ENCODE measurements around the gene FMR1. TPM values are rescaled to one million over a fixed set of nuclear protein-coding genes. Genes with fewer than 3 reads are reported as not detected.

FMR1 gene
- total and polyA plus RNA-seq, 9 donors, result 27.1 to 65.2 (median 47.0) TPM

DNA sequence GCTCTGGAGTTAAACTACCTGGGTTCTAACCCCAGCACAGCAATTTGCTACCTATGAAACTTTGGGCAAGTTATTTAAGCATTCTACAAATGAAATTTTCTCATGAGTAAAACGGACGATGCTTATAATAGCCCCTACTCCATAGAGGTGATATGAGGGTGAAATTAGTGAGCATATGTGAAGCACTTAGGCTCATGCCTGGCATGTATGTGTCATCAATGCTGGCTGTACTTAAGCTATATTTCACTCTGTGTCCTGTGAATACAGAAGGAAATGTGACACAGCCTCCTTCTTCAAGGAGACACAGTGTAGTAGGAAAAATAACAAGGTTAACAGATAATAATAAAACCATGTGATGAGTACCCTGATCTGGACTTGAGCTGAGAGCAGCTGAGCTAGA is 49.0 kb downstream of the FMR1 start:
- DNase-seq, result no peak
- Histone ChIP-seq H3K36me3 (no peaks in the 10 kb centered on the region), H3K27me3 (no peaks in the 10 kb centered on the region), H3K4me3 (no peak overlapping the region), H3K4me1 (ENCODE audit: insufficient read depth) (no peaks in the 10 kb centered on the region), H3K27ac (no peak overlapping the region), H3K9me3 (no peaks in the 10 kb centered on the region)
- TF ChIP-seq POLR2A (IDR thresholded peaks at IDR 0.05) (no peak), EP300 (IDR thresholded peaks at IDR 0.05) (no peak)
- TF ChIP-seq, protein P1, sequence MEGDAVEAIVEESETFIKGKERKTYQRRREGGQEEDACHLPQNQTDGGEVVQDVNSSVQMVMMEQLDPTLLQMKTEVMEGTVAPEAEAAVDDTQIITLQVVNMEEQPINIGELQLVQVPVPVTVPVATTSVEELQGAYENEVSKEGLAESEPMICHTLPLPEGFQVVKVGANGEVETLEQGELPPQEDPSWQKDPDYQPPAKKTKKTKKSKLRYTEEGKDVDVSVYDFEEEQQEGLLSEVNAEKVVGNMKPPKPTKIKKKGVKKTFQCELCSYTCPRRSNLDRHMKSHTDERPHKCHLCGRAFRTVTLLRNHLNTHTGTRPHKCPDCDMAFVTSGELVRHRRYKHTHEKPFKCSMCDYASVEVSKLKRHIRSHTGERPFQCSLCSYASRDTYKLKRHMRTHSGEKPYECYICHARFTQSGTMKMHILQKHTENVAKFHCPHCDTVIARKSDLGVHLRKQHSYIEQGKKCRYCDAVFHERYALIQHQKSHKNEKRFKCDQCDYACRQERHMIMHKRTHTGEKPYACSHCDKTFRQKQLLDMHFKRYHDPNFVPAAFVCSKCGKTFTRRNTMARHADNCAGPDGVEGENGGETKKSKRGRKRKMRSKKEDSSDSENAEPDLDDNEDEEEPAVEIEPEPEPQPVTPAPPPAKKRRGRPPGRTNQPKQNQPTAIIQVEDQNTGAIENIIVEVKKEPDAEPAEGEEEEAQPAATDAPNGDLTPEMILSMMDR (IDR thresholded peaks at IDR 0.05), result no peak
- intact Hi-C loops (cut with DNase I), result no loop called here
- WGBS, 3 donors, result 61 to 67% (median 67%) methylated on average over 2 of the region's 2 CpGs

DNA sequence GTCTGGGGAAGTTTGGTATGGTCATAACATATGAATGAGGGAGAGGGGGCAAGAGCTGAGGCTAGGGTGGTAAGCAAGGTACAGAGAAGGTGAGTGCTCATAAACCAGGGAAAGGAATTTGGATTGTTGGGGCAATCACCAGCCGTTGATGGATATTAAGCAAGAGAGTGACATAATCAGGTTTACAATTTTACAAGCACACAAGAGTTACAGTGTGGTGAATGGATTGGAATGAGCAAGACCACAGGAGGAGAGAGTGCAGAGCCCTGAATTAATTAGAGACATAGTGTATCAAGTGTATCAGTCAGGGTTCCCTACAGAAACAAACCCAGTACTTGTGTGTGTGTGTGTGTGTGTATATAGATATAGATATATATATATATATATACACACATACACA is 50.8 kb downstream of the FMR1 start:
- 50 to 74% (median 73%) methylated on average over 1 of the region's 1 CpG for WGBS, 3 donors
- Histone ChIP-seq H3K27ac (no peak overlapping the region), H3K27me3 (no peaks in the 10 kb centered on the region), H3K4me1 (ENCODE audit: insufficient read depth) (no peaks in the 10 kb centered on the region), H3K36me3 (no peaks in the 10 kb centered on the region), H3K4me3 (no peak overlapping the region), H3K9me3 (no peaks in the 10 kb centered on the region)
- intact Hi-C loops (cut with DNase I), result no loop called here
- DNase-seq, result no peak
- no peak for TF ChIP-seq POLR2A (IDR thresholded peaks at IDR 0.05)
- TF ChIP-seq, protein P1 (IDR thresholded peaks at IDR 0.05), result no peak
- TF ChIP-seq EP300 (IDR thresholded peaks at IDR 0.05), result no peak

DNA sequence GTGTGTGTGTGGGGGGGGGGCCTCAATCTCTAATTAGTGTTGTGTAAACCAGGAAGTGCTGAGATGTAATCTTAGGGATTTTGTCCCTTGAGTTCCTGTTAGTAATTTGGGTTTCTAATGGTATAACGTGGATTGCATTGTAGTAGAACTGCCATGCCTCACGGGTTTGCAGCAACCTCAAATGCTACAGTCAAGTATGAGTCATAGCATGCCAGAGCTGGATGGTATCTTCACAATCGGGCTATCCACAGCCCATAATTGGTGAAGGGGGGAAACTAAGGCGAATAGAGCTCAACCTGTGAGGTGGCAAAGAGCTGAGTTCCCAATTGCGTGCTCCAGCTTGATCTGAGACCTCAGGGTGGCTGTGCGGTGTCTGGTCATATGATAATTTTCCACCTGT is 67.2 kb downstream of the FMR1 start:
- Histone ChIP-seq H3K36me3 (no peaks in the 10 kb centered on the region), H3K27ac (no peak overlapping the region), H3K27me3 (no peaks in the 10 kb centered on the region), H3K4me1 (ENCODE audit: insufficient read depth) (no peaks in the 10 kb centered on the region), H3K4me3 (no peak overlapping the region), H3K9me3 (no peaks in the 10 kb centered on the region)
- intact Hi-C loops (cut with DNase I), result no loop called here
- WGBS, 3 donors, result 55 to 64% (median 62%) methylated on average over 6 of the region's 6 CpGs
- TF ChIP-seq, protein P1 (IDR thresholded peaks at IDR 0.05), result no peak
- no peak for TF ChIP-seq EP300 (IDR thresholded peaks at IDR 0.05)
- no peak for TF ChIP-seq POLR2A (IDR thresholded peaks at IDR 0.05)
- DNase-seq, result no peak

DNA sequence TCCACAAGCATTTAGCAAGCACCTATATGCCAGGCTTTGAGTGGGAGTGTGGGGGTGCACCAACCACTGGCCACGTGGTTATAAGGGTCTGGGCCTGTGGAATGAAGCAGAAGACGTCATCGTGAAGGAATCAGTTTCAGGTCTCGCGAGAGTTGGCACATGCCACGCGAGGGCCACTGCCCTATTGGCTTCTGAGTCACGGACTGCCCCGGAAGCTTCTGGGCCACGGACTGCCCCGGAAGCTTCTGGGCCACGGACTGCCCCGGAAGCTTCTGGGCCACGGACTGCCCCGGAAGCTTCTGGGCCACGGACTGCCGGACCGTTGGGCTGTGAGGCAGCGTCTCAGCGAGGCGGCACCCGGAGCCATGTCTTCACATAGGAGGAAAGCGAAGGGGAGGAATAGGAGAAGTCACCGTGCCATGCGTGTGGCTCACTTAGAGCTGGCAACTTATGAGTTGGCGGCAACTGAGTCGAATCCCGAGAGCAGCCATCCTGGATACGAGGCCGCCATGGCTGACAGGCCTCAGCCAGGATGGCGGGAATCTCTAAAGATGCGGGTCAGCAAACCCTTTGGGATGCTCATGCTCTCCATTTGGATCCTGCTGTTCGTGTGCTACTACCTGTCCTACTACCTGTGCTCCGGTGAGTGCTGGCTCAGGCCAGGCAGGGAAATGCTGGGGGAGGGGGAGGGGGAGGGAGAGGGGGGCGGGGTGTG is 69.5 kb downstream of the FMR1 start, which contains the start of gene FMR1NB:
FMR1NB (plus strand) TSS at position 300 of the 715 bp plus-strand sequence; CDS start at position 366, 66 bp downstream.
- Histone ChIP-seq H3K4me1 (ENCODE audit: insufficient read depth) (no peaks in the 10 kb centered on the region), H3K36me3 (no peaks in the 10 kb centered on the region), H3K27me3 (no peaks in the 10 kb centered on the region), H3K4me3 (no peak within 1 kb of the TSS), H3K27ac (no peak within 1 kb of the TSS), H3K9me3 (no peaks in the 10 kb centered on the region)
- no peak for TF ChIP-seq POLR2A (IDR thresholded peaks at IDR 0.05)
- TF ChIP-seq EP300 (IDR thresholded peaks at IDR 0.05), result no peak
- TF ChIP-seq, protein P1 (IDR thresholded peaks at IDR 0.05), result no peak
- 90 to 94% (median 91%) methylated on average over 35 of the region's 35 CpGs for WGBS, 3 donors
- intact Hi-C loops (cut with DNase I), result no loop called here
- no peak for DNase-seq

Small RNA genes lying within 50 kb of the gene (small RNA-seq; reads per million reads assigned to genes)
- not detected for gene RF02118

Other genes starting within 250 kb of the FMR1 start
- under 1 TPM in 1 of 7 donors, not detected in 6; 0.36 TPM for gene FMR1NB, start 69.4 kb downstream of the FMR1 start, total RNA-seq
- not detected for gene FMR1NB, start 69.4 kb downstream of the FMR1 start, polyA plus RNA-seq